Glomerular endothelial cell (primary cell): ENCODE measurements around the gene SMAGP. TPM values are rescaled to one million over a fixed set of nuclear protein-coding genes. Genes with fewer than 3 reads are reported as not detected.

Experiments
- DNase-seq: peaks from one replicate; pipeline ENCODE4 v3.0.0-alpha.2; 2011; ENCODE audit warnings: low read depth, low spot score; ENCODE audit errors: extremely low read depth
- total RNA-seq: library from RNA; depleted of rRNA; stranded (reverse); fragments of >200 nt; gene quantifications from 2 replicates; pipeline ENCODE4 v1.2.3, GENCODE V29; 2015

SMAGP gene
- total RNA-seq, 1 donor from 2014 or later = 15.4 TPM

GRCh38 chr12:51198568-51199365, 71.4 kb downstream of the SMAGP start:
- DNase-seq = no peak

GRCh38 chr12:51197736-51198567, 72.3 kb downstream of the SMAGP start:
- no peak for DNase-seq

DNA sequence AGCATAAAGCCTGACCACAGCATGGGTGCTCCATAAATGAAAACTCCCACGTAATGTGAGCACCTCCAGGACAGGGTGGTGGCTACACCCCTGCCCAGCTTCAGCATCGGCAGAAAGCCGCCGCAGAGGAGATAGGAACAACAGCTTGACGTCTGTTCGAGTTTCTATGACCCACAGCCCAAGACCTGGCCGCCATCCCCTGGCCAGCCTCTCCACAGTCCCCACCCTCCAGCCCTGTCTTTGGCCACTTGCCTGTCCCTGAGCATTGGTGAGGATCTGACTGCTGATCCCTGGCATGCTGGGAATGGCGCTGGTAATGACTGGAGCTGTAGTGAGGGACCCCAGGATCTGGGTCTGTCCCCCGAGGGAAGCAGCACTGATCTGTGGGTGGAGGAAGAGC, 73.7 kb downstream of the SMAGP start:
- no peak for DNase-seq

- no peak for DNase-seq
Observed at GRCh38 chr12:51195841-51196240, 74.4 kb downstream of the SMAGP start.

Other genes with a start within 250 kb of the SMAGP start
- gene SLC11A2, start 244.0 kb downstream of the SMAGP start, total RNA-seq = 21.2 and 26.6 TPM in 2 replicates
- 28.0 and 34.6 TPM in 2 replicates for gene LETMD1, start 222.1 kb downstream of the SMAGP start, total RNA-seq
- 22.4 and 41.3 TPM in 2 replicates for gene CSRNP2, start 186.8 kb downstream of the SMAGP start, total RNA-seq
- gene TFCP2, start 97.3 kb downstream of the SMAGP start, total RNA-seq = 15.7 and 17.0 TPM in 2 replicates
- 6.7 and 13.2 TPM in 2 replicates for gene POU6F1, start 52.4 kb downstream of the SMAGP start, total RNA-seq
- gene DAZAP2, start 31.6 kb downstream of the SMAGP start, total RNA-seq = 204 and 248 TPM in 2 replicates
- not detected in 2 replicates for gene BIN2, start 53.8 kb upstream of the SMAGP start, total RNA-seq
- gene CELA1, start 76.3 kb upstream of the SMAGP start, total RNA-seq = not detected in 2 replicates
- 75.1 and 102 TPM in 2 replicates for gene GALNT6, start 121.0 kb upstream of the SMAGP start, total RNA-seq
- gene SLC4A8, start 154.4 kb upstream of the SMAGP start, total RNA-seq = 3.1 and 3.4 TPM in 2 replicates